Measurements from ENCODE around the gene ZNF655.
"Not testable (repeated sequence)": the region's sequence is repeated elsewhere in the genome, so short reads cannot be mapped to it uniquely, and the experiment has no call there.

ZNF655 gene, protein sequence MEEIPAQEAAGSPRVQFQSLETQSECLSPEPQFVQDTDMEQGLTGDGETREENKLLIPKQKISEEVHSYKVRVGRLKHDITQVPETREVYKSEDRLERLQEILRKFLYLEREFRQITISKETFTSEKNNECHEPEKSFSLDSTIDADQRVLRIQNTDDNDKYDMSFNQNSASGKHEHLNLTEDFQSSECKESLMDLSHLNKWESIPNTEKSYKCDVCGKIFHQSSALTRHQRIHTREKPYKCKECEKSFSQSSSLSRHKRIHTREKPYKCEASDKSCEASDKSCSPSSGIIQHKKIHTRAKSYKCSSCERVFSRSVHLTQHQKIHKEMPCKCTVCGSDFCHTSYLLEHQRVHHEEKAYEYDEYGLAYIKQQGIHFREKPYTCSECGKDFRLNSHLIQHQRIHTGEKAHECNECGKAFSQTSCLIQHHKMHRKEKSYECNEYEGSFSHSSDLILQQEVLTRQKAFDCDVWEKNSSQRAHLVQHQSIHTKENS

DNA sequence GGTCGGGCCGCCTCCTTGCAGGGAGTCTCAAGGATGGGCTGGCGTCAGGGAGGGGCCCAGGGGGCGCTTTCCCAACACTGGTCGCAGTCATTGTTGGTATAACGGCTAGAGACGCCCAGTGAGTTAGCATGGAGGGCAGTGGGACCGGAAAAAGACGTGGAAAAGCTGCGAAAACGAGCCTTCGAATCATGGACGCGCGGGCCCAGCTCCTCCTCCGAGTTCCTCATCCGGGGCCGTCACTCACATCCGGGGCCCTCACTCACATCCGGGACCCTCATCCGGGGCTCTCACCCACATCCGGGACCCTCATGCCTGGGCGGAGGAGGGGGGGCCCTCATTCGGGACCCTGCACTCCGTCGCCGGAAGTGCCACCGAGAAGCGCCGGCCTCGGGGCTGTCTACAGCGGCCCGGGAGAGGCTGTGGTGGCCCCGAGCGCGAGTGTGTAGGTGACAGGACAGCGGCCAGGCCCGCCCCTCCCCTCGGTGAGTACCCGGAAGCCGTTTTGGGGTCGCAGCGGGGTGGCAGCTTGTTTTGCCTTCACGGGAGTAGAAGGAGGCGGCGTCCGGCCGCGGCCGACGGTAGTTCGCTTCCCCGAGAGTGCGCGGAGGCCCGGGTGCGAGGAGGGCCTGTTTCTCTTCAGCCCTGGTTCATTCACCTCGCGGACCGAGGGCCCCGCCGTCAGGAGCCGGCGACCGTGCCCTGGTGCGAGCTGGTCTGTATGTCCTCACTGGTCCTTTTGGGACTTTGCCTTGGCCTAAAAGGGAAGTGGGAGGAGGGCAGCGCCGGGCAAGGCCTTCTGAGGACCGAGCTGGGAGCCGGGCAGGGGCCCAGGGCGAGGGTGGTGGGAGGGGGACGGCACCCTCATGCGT, at the start of gene ZNF655:
Gene ZNF655, plus strand, starts transcription at position 337 of the 869 bp plus-strand sequence. CDS start 1,918 bp downstream, outside the sequence.
- peak; percentile 90 for DNase-seq

DNA sequence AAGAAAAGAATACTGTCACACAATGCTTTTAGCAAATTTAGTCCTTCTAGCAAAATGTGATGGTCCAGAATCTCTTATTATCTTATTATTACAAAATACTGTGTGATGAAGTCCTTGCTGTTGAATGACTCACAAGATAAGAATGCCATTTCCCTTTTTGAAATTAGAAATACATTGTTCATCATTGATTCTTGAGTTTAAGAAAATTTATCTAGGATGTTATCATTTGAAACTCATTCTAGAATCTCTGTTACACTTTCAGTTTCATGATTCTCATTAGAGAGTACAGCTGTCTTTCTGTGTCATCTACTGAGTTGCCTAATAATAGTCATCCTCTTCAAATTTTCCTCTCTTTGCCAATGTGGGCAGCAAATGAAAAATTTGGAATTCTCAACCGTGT, 44.4 kb upstream of the ZNF655 start:
- DNase-seq: no peak

DNA sequence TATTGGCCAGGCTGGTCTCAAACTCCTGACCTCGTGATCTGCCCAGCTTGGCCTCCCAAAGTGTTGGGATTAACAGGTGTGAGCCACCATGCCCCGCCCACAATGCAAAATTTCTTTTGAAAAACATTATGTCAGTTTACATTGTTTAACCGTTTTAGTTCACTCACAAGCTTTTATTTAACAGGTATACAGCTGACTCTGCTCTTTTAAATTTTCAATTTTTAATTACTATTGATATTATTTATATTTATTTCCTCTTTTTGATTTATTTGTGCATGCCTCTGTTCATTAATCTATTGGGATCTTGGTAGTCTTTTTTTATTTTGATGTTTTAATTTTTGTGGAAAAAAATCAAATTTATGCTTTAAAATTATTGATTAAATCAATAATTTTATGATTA, 37.0 kb upstream of the ZNF655 start:
- no peak for DNase-seq

DNA sequence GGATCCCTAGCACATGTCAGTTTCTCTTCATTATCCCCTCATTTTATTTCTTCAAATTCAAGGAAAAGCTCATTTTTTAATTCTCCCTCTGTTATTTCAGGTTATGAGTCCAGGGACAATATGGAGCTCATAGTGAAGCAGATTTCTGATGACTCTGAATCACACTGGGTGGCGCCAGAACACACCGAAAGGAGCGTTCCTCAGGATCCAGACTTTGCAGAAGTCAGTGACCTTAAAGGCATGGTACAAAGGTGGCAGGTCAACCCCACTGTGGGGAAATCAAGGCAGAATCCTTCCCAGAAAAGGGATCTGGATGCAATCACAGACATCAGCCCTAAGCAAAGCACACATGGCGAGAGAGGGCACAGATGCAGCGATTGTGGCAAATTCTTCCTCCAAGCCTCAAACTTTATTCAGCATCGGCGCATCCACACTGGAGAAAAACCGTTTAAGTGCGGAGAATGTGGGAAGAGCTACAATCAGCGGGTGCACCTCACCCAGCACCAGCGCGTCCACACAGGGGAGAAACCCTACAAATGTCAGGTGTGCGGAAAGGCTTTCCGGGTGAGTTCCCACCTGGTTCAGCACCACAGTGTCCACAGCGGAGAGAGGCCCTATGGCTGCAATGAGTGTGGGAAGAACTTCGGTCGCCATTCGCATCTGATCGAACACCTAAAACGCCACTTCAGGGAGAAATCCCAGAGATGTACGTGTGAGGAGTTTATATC, 32.6 kb upstream of the ZNF655 start:
- DNase-seq: peak; percentile 18

DNA sequence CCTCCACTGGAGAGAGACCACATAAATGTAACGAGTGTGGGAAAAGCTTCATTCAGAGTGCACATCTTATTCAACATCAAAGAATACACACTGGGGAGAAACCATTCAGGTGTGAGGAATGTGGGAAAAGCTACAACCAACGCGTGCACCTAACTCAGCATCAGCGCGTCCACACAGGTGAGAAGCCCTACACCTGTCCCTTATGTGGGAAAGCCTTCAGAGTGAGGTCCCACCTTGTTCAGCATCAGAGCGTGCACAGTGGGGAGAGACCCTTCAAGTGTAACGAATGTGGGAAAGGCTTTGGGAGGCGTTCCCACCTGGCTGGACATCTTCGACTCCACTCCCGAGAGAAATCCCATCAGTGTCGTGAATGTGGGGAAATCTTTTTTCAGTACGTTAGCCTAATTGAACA, 27.1 kb upstream of the ZNF655 start:
- DNase-seq: no peak

DNA sequence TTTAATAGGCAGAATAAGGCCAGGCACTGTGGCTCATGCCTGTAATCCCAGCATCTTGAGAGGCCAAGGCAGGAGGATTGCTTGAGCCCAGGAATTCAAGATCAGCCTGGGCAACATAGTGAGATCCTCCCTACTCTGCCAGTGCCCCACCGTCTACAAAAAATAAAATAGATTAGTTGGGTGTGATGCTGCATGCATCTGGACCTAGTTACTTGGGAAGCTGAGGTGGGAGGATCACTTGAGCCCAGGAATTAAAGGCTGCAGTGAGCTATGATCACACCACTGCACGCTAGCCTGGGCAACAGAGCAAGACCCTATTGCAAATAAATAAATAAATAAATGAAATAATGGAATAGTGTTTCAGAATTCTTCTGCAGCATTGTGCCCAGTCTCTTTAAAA, 22.8 kb upstream of the ZNF655 start:
- DNase-seq: no peak

DNA sequence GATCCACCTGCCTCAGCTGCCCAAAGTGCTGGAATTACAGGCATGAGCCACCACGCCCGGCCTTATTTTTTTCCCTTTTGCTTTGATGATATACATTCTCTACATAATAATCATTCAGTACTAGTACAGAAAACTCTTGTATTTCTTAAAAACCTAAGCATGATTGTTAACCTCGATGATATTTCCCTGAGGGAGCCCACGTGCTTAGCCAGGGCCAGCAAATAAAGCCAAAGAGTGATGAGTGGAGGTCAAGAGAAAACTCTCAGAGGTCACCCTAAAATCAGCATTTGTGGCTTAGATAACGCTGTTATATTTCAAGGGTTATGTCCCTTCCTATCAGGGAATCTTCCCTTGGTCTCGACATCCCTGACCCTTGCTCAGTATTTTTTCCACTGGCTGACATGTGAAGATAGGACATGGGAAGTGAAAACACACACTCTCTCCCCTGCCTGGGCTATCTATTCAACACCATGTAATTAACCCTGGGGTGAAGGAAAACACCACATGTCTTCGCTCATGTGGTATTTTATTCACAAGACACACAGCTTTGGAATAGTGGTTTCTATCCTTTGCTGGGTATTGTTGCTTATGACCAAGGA, 19.1 kb upstream of the ZNF655 start:
- DNase-seq: no peak

DNA sequence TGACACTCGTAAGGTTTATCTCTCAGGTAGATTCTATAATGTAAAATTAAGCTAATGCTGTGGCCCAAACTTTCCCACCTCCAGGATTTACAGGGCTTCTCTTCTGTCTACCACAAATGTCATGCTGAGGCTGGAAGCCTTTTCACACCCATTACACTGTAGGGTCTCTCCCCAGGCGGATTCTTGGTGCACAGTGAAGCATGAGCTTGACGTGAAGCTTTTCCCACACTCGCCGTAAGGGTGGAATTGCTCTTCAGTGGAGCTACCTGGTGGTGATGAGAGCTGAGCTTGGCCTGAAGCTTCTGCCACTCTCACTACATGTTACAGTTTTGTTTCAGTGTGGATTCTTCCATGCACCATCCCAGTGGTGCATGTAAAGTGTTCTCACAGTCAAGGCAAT, 17.9 kb upstream of the ZNF655 start:
- DNase-seq: no peak

DNA sequence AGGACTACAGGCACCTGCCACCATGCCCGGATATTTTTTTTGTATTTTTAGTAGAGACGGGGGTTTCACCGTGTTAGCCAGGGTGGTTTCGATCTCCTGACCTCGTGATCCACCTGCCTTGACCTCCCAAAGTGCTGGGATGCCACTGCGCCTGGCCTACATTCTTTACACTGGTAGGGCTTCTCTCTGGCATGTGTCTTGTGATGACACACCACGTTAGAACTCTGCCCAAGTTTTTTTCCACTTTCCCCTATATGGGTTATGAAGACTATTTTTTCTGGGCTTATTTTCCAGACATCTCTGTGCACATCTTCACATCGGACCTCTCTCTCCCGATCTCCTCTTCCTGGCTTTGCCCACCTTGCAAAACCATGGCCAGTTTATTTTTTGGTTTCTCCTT, 17.2 kb upstream of the ZNF655 start:
- no peak for DNase-seq

DNA sequence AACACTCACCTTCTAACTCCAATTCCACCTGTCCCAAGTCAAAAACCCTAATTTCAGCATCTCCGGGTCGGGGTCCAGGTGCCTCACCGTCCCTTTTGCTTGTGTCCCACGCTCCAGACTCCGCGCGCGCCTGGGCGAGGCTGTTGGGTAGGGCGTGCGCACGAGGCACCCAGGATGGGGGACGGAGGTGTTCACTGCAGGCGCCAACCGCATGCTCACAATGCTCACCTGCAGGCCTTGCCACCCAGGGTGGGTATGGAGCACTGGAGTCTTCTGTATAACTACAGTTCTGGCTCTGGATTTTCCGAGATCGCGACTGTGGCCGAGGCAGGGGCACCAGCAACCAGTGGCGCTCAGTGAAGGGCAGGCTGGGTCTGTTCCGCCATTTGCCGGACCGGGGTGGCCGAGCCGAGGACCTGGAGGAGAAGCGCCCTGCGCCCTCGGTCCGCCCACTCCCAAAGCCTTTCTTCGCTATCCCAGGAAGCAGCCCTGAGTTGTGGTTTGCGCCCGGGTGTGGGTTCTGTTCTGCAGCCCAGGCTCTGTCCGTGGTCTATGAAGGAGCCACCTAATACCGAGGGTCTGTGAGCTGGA, 15.3 kb upstream of the ZNF655 start:
- no peak for DNase-seq

DNA sequence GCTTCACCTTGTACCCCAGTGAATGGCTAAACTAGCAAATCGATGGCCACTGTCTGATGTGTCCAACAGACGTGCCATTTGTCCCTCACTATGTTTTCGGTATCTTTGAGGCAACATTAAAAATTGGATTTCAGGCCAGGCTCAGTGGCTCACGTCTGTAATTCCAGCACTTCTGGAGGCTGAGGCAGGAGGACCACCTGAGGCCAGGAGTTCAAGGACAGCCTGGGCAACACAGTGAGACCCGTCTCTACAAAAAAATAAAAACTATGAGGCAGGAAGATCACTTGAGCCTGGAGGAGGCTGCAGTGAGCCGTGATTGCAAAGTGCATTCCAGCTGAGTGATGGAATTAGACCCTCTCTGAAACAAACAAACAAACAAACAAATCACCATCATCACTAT, 14.5 kb upstream of the ZNF655 start:
- no peak for DNase-seq

DNA sequence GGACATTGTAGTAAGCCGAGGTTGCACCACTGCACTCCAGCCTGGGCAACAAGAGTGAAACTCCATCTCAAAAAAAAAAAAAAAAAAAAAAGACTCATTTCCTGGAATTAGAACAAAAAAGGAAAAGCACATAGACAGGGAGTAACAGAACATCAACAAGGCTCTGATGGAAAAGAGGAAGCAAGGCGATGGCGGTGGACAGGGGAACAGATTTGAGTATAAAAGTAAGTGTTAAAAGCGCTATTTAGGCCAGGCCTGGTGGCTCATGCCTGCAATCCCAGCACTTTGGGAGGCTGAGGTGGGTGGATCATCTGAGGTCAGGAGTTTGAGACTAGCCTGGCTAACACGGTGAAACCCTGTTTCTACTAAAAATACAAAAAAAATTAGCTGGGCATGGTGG, 13.1 kb upstream of the ZNF655 start:
- not testable (repeated sequence) for DNase-seq

DNA sequence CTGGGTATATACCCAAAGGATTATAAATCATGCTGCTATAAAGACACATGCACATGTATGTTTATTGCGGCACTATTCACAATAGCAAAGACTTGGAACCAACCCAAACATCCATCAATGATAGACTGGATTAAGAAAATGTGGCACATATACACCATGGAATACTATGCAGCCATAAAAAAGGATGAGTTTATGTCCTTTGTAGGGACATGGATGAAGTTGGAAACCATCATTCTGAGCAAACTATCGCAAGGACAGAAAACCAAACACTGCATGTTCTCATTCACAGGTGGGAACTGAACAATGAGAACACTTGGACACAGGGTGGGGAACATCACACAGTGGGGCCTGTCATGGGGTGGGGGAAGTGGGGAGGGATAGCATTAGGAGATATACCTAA, 8.9 kb upstream of the ZNF655 start:
- DNase-seq: not testable (repeated sequence)

DNA sequence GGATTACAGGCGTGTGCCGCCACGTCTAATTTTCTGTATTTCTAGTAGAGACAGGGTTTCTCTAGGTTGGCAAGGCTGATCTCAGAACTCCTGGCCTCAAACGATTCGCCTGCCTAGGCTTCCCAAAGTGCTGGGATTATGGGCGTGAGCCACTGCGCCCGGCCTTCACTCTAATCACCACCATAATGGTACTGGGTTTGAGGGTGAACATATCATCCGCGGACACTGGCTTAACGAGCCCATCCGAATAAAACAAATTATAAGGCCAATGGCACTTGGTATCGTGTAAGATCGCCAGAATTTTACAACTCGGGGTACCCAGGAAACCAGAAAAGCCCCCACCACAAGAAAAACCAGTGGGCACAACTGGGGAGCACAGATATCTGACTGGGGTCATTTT, 7.1 kb upstream of the ZNF655 start:
- DNase-seq: no peak

DNA sequence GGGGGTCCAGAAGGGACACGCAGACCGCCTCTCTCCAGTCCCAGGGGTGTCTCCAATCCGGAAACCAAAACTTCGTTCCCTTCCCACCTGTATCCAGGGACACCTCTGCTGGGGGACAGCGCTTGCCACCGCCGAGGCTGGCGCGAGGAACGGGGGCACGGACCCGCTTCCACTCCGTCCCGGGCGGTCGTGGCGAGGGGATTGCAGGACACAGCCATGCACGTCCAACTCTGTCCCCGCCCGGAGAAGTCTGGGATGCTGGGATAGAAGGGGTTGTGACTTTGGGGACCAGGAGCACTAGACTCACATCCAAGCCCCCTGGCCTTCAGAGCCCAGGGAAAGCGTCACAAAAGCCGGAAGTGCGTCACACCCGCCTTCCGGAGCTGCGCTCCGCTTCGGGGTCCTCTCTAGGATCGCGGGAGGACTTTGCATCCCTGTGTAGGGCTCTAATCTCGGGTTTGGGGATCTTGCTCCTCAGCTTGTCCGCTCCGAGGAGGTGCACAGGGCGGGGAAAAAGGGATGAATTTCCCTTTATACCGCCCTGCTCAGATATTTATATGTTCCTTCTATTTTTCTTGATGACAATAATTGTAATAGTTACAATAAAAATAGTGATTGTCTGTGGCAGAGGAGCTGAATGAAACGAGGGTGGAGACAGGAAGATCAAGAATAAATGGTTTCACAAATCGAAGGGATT, 6.5 kb upstream of the ZNF655 start, which contains the start of gene FAM200A:
Gene FAM200A, minus strand, starts transcription at position 348 of the 697 bp plus-strand sequence. CDS start 3,707 bp downstream, outside the sequence.
- DNase-seq: peak; percentile 88

DNA sequence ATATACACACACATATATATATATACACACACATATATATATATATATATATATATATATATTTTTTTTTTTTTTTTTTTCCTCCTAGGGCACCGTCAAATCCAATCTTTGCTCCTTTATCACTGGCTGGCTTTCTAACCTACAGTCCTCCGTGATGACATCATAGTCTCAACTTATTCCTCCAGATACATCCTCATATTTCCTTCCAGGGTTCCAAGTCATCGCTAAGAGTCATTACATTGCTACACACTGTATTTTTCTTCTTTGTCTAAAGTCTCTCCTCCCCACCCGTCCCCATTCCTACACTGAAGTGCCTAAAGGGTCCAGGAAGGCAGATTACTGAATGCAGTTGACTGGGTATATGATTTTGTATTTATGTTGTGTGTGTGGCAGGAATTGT, 5.4 kb upstream of the ZNF655 start:
- no peak for DNase-seq

DNA sequence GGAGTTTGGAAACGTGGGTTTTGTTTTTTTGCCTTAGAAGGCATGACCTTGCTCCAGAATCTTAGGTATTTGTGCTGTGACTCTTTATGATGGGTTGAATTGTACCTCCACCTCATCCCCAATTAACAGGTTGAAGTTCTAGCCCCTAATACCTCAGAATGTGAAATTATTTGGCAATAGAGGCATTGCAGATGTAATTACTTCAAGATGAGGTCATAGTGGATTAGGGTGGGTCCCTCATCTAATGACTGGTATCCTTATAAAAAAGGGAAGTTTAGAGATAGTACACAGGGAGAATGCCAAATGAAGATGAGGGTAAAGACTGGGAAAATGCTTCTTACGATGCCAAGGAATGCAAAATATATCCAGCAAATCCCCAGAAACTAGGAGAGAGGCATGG, 3.5 kb upstream of the ZNF655 start:
- no peak for DNase-seq

DNA sequence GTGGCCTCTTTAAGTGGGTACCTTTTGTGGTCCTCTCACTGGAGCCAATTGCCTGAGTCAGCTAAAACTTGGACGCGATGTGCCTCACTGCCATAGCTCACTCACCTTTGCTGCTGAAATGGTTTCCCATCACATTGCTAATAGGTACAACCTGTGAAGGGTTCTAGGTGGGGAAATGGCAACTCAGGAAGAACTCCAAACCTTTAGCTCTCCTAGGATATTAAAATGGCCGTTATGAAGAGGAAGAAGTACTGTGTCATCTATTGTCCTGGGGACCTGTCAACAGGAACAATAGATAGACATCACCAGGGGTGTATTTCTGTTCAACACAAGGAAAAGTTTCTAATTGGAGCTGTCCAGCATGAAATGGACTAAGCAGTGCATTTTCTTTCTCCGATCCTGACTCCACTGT, 1.2 kb upstream of the ZNF655 start:
- DNase-seq: no peak

DNA sequence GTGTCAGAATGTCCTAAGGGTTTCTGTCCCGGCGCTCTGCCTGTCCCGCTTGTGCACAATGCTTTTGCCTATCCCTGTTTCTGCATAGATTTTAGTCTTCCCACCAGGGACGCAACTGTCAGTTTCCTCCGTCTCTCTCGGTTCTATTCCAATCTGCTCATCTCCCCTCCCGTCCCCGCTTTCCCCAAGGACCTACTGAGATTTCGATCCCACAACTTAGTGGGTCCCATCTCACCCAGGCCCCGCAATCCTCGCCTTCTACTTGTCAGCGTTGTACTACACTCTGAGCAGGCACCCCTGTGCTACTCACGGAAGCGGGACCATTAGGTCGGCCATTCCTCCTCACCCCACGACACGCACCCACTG, 519 bp upstream of the ZNF655 start:
- no peak for DNase-seq

DNA sequence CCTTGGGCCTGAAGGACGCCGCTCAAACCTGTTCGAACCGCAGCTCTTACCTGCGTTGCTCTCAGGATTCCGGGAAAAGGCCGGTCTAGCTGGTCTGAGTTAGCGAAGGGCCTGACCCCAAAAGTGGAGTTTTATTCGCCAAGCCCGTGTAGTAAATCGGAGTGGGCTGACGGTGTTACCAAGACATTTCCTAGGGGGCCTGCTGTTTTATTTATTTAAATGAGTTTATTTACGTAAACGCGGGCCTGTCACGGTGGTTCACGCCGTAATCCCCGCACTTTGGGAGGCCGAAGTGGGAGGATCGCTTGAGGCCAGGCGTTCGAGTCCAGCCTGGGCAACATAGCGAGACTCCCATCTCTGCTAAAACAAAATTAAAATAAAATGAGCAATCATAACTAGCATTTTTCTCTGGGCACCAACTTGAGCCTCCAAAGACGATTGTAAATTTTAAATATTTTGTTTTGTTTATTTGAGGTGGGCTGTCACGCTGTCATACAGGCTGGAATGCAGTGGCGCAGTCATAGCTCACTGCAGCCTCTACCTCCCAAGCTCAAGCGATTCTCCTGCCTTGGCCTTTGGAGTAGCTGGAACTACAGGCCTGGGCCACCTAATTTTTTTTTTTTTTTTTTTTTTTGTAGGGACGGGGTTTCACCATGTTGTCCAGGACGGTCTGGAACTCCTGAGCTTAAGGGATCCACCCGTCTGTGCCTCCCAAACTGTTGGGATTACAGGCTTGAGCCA, 903 bp downstream of the ZNF655 start:
- peak; percentile 15 for DNase-seq

Measured in stimulated activated CD4-positive, alpha-beta T cell treated with anti-CD3 and anti-CD28 coated beads, Interleukin-15, amount 100 ng/mL, for 24 hours (primary cell).